Spinal cord (tissue), 10 donors: ENCODE measurements around the gene NOM1. TPM values are rescaled to one million over a fixed set of nuclear protein-coding genes. Genes with fewer than 3 reads are reported as not detected.

Source experiments
- DNase-seq, 6 donors: peaks; one replicate each; pipeline versions ENCODE4 v3.0.0 to v3.0.0-alpha.2; 2013 to 2015; ENCODE audit warnings: low spot score in 6 of 6, low read depth in 4 of 6
- H3K27ac ChIP-seq: one replicate; pipeline ENCODE4 v1.5.1; 2013; ENCODE audit warnings: low read depth, low read length, control low read depth
- H3K27me3 ChIP-seq: one replicate; pipeline ENCODE4 v1.6.1; 2013; ENCODE audit warnings: low read length; ENCODE audit not compliant: control insufficient read depth, insufficient read depth
- H3K36me3 ChIP-seq: one replicate; pipeline ENCODE4 v1.6.1; 2013; ENCODE audit warnings: low read length; ENCODE audit not compliant: control insufficient read depth, insufficient read depth
- H3K4me1 ChIP-seq: one replicate; pipeline ENCODE4 v1.6.1; 2013; ENCODE audit warnings: low read length; ENCODE audit not compliant: control insufficient read depth, insufficient read depth
- H3K4me3 ChIP-seq: one replicate; pipeline ENCODE4 v1.5.1; 2013; ENCODE audit warnings: low read depth, low read length, control low read depth
- H3K9me3 ChIP-seq: one replicate; pipeline ENCODE4 v1.6.1; 2013; ENCODE audit warnings: low read length; ENCODE audit not compliant: control insufficient read depth, insufficient read depth
- WGBS: methylation state at CpG from one replicate; pipeline ENCODE4 v1.1.5; 2013; ENCODE audit warnings: missing lambda C conversion rate; ENCODE audit not compliant: insufficient coverage; 5-methylcytosine and 5-hydroxymethylcytosine counted together
- polyA plus RNA-seq, 2 donors: library from polyadenylated mRNA; unstranded; fragments of 120-200 nt; gene quantifications; one replicate each; pipeline ENCODE4 v1.2.1, GENCODE V29; 2013; ENCODE audit not compliant: insufficient read length in 2 of 2
- total RNA-seq, 2 donors: library from RNA; depleted of rRNA in 1 of 2; stranded (reverse); fragments of 120-200 nt in 1 of 2; fragments of >200 nt in 1 of 2; gene quantifications; one replicate each; pipeline versions ENCODE4 v1.2.3 to v1.2.4, GENCODE V29; 2013 to 2014
- donor health status: healthy.

Gene NOM1
- total and polyA plus RNA-seq, 4 donors = 13.5 to 24.4 (median 20.1) TPM

DNA sequence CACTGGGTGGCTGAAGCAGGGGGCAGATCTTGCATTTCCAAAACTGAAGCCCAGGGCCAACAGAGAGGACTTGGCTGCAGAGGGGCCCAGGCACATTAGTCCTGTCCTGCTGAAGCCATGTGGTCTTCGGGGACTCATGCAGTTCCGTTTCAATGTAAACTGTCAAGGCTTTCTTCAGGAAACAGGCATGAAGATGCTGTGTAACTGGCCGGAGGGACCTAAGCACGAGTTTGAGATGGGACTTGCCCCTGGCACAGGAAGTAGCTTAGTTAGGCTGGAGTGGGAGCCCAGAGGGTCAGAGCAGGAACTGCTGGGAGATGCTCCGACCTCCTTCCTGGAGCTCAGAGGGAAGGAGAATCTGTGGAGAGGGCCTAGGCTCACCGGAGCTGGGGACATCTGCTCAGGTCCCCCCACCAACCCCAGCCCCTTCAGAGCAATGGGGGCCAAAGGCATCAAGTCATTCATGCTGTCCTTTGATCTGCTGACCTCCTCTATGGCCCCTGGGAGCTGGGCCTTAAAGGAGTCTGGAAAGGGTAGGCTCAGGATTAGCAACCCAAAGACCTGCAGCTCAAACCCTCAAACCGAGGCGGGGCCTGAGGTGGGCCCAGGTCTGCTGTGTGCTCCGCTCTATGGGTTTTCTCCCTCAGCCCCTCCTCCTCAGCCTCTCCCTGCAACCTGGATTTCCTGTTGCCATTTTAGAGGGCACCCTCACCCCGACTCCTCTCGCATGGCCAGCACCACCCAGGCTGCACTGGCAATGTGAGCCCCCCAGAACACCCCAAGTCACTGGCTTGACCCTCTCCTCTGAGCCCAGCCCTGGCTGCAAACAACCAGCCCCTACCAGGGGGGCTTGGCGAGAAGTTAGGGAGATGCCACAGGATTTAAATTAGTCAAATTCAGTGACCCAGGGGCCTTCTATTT is 65.4 kb downstream of the NOM1 start:
- peaks cover 18% of the 10 kb centered on the region for H3K4me1 ChIP-seq
- WGBS = 30% methylated on average over 12 of the region's 12 CpGs

DNA sequence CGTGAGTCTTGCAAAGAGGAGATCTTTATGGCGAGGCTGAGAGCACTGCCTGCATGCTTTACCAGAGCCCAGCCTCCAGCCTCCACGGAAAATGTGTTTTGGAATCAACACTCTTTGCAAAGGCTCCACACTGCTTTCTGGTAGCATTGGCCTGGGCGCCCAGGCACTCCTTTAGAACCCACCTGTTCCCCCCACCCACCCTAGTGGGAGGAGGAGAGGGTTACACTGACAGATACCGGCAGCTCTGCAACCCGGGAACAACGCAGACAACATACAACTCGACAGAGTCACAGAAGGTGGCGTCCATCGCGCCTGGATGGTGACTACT is 66.5 kb downstream of the NOM1 start:
- H3K9me3 ChIP-seq = peaks cover 1% of the 10 kb centered on the region
- no peak overlapping the region for H3K4me3 ChIP-seq
- no peaks in the 10 kb centered on the region for H3K36me3 ChIP-seq
- peaks cover 24% of the 10 kb centered on the region for H3K4me1 ChIP-seq
- DNase-seq = no peak
- WGBS = 0% methylated on average over 2 of the region's 11 CpGs
- no peak overlapping the region for H3K27ac ChIP-seq
- H3K27me3 ChIP-seq = peaks cover 100% of the 10 kb centered on the region

More for the DNA sequence above, 65.4 kb downstream of the NOM1 start:
- H3K4me3 ChIP-seq = no peak overlapping the region
- H3K27ac ChIP-seq = no peak overlapping the region
- peaks cover 97% of the 10 kb centered on the region for H3K27me3 ChIP-seq
- peaks cover 1% of the 10 kb centered on the region for H3K9me3 ChIP-seq
- no peak for DNase-seq
- no peaks in the 10 kb centered on the region for H3K36me3 ChIP-seq

GRCh38 chr7:157016352-157017041 is 67.0 kb downstream of the NOM1 start:
- H3K4me3 ChIP-seq = no peak overlapping the region
- WGBS = 4% methylated on average over 9 of the region's 16 CpGs
- peaks cover 21% of the 10 kb centered on the region for H3K4me1 ChIP-seq
- H3K9me3 ChIP-seq = peaks cover 1% of the 10 kb centered on the region
- peaks cover 98% of the 10 kb centered on the region for H3K27me3 ChIP-seq
- no peak overlapping the region for H3K27ac ChIP-seq
- H3K36me3 ChIP-seq = no peaks in the 10 kb centered on the region
- DNase-seq = peak in 2 of 6 donors; percentile 10 to 36

GRCh38 chr7:157017149-157017548 is 67.6 kb downstream of the NOM1 start:
- 0% methylated on average over 3 of the region's 11 CpGs for WGBS
- H3K4me1 ChIP-seq = peaks cover 19% of the 10 kb centered on the region

GRCh38 chr7:157017603-157018327 is 68.3 kb downstream of the NOM1 start:
- peaks cover 98% of the 10 kb centered on the region for H3K27me3 ChIP-seq
- 2% methylated on average over 40 of the region's 48 CpGs for WGBS
- H3K4me1 ChIP-seq = peaks cover 19% of the 10 kb centered on the region
- no peak overlapping the region for H3K27ac ChIP-seq
- H3K4me3 ChIP-seq = no peak overlapping the region
- peaks cover 1% of the 10 kb centered on the region for H3K9me3 ChIP-seq
- no peak for DNase-seq
- no peaks in the 10 kb centered on the region for H3K36me3 ChIP-seq

More at GRCh38 chr7:157017149-157017548, 67.6 kb downstream of the NOM1 start:
- H3K4me3 ChIP-seq = no peak overlapping the region
- H3K9me3 ChIP-seq = peaks cover 1% of the 10 kb centered on the region
- no peak overlapping the region for H3K27ac ChIP-seq
- DNase-seq = no peak
- peaks cover 98% of the 10 kb centered on the region for H3K27me3 ChIP-seq
- no peaks in the 10 kb centered on the region for H3K36me3 ChIP-seq

- peak in 2 of 6 donors; percentile 17 to 50 for DNase-seq
- Histone ChIP-seq H3K27me3 (peaks cover 98% of the 10 kb centered on the region), H3K9me3 (peaks cover 1% of the 10 kb centered on the region), H3K4me1 (peaks cover 19% of the 10 kb centered on the region), H3K36me3 (no peaks in the 10 kb centered on the region), H3K27ac (no peak overlapping the region), H3K4me3 (no peak overlapping the region)
- WGBS = under 1% methylated on average over 45 of the region's 49 CpGs
These were observed 69.0 kb downstream of the NOM1 start for GRCh38 chr7:157018328-157018996.

GRCh38 chr7:157018997-157019608 is 69.6 kb downstream of the NOM1 start:
- Histone ChIP-seq H3K27me3 (peaks cover 96% of the 10 kb centered on the region), H3K36me3 (no peaks in the 10 kb centered on the region), H3K27ac (no peak overlapping the region), H3K9me3 (peaks cover 1% of the 10 kb centered on the region), H3K4me3 (no peak overlapping the region), H3K4me1 (peaks cover 19% of the 10 kb centered on the region)
- WGBS = under 1% methylated on average over 49 of the region's 50 CpGs
- DNase-seq = no peak

GRCh38 chr7:157019718-157020451 is 70.4 kb downstream of the NOM1 start:
- DNase-seq = peak in 2 of 6 donors; percentile 13 to 41
- H3K9me3 ChIP-seq = peaks cover 1% of the 10 kb centered on the region
- peaks cover 19% of the 10 kb centered on the region for H3K4me1 ChIP-seq
- H3K4me3 ChIP-seq = no peak overlapping the region
- H3K27ac ChIP-seq = no peak overlapping the region
- WGBS = 1% methylated on average over 8 of the region's 25 CpGs
- H3K27me3 ChIP-seq = peaks cover 95% of the 10 kb centered on the region
- no peaks in the 10 kb centered on the region for H3K36me3 ChIP-seq
